Measurements from ENCODE around the gene HDAC4.

The HDAC4 gene

GRCh38 chr2:239201884-239202283 is 198.9 kb downstream of the HDAC4 start:
- DNase-seq (ENCODE audit: low read depth), result no peak

- DNase-seq (ENCODE audit: low read depth), result no peak
These were observed 199.3 kb downstream of the HDAC4 start for GRCh38 chr2:239201531-239201876.

- no peak for DNase-seq (ENCODE audit: low read depth)
These were observed 199.9 kb downstream of the HDAC4 start for GRCh38 chr2:239200646-239201530.

GRCh38 chr2:239199041-239199768 is 201.6 kb downstream of the HDAC4 start:
- DNase-seq (ENCODE audit: low read depth), result no peak

GRCh38 chr2:239198221-239198620 is 202.6 kb downstream of the HDAC4 start:
- no peak for DNase-seq (ENCODE audit: low read depth)

- DNase-seq (ENCODE audit: low read depth), result no peak
These were observed 203.7 kb downstream of the HDAC4 start for GRCh38 chr2:239197146-239197545.

GRCh38 chr2:239196474-239197021 is 204.3 kb downstream of the HDAC4 start:
- DNase-seq (ENCODE audit: low read depth), result no peak

GRCh38 chr2:239195992-239196391 is 204.8 kb downstream of the HDAC4 start:
- DNase-seq (ENCODE audit: low read depth), result no peak

- DNase-seq (ENCODE audit: low read depth), result no peak
These were observed 205.4 kb downstream of the HDAC4 start for GRCh38 chr2:239195318-239195871.

GRCh38 chr2:239194731-239195317 is 206.0 kb downstream of the HDAC4 start:
- DNase-seq (ENCODE audit: low read depth), result no peak

- no peak for DNase-seq (ENCODE audit: low read depth)
These were observed 206.7 kb downstream of the HDAC4 start for GRCh38 chr2:239193925-239194677.

GRCh38 chr2:239193401-239193811 is 207.4 kb downstream of the HDAC4 start:
- DNase-seq (ENCODE audit: low read depth), result no peak

GRCh38 chr2:239192975-239193374 is 207.8 kb downstream of the HDAC4 start:
- no peak for DNase-seq (ENCODE audit: low read depth)

- no peak for DNase-seq (ENCODE audit: low read depth)
These were observed 208.4 kb downstream of the HDAC4 start for GRCh38 chr2:239192456-239192855.

GRCh38 chr2:239190921-239191885 is 209.6 kb downstream of the HDAC4 start:
- DNase-seq (ENCODE audit: low read depth), result no peak

- DNase-seq (ENCODE audit: low read depth), result no peak
These were observed 210.5 kb downstream of the HDAC4 start for GRCh38 chr2:239190361-239190760.

GRCh38 chr2:239189711-239190131 is 211.1 kb downstream of the HDAC4 start:
- DNase-seq (ENCODE audit: low read depth), result no peak

GRCh38 chr2:239188536-239188935 is 212.3 kb downstream of the HDAC4 start:
- no peak for DNase-seq (ENCODE audit: low read depth)

- no peak for DNase-seq (ENCODE audit: low read depth)
These were observed 213.2 kb downstream of the HDAC4 start for GRCh38 chr2:239187464-239188253.
